A673 (cell line): ENCODE data around the gene UBA7.
"Not testable (repeated sequence)": the region's sequence is repeated elsewhere in the genome, so short reads cannot be mapped to it uniquely, and the experiment has no call there.

ENCODE experiments used
- EZH2 ChIP-seq: fragments of 200-600 bp; sonication (generic); IDR thresholded peaks from 2 replicates; pipeline ENCODE4 v1.6.1; 2017; ENCODE audit warnings: borderline replicate concordance, low read depth, mild to moderate bottlenecking, mixed read lengths, antibody characterized with exemption, low read length; ENCODE audit not compliant: poor library complexity, severe bottlenecking
- TF ChIP-seq, protein P1 (sequence below): fragments of 300-800, 200-600 bp; sonication (generic); conservative IDR thresholded peaks from 2 replicates; pipeline ENCODE4 v1.5.1; 2017; ENCODE audit warnings: low read depth, mild to moderate bottlenecking, antibody characterized with exemption, low read length, moderate library complexity, mixed read lengths

DNA sequence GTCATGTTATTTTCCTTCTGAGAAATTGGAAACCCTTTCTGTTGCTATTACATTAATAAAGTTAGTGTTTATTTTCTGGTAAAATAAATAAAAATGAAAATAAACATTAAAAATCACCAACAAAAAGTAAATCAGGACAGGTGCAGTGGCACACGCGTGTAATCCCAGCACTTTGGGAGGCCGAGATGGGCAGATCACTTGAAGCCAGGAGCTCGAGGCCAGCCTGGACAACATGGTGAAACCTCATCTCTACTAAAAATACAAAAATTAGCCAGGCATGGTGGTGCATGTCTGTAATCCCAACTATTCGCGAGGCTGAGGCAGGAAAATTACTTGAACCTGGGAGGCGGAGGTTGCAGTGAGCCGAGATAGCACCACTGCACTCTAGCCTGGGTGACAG, 37.7 kb downstream of the UBA7 start:
- TF ChIP-seq, protein P1, sequence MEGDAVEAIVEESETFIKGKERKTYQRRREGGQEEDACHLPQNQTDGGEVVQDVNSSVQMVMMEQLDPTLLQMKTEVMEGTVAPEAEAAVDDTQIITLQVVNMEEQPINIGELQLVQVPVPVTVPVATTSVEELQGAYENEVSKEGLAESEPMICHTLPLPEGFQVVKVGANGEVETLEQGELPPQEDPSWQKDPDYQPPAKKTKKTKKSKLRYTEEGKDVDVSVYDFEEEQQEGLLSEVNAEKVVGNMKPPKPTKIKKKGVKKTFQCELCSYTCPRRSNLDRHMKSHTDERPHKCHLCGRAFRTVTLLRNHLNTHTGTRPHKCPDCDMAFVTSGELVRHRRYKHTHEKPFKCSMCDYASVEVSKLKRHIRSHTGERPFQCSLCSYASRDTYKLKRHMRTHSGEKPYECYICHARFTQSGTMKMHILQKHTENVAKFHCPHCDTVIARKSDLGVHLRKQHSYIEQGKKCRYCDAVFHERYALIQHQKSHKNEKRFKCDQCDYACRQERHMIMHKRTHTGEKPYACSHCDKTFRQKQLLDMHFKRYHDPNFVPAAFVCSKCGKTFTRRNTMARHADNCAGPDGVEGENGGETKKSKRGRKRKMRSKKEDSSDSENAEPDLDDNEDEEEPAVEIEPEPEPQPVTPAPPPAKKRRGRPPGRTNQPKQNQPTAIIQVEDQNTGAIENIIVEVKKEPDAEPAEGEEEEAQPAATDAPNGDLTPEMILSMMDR, result not testable (repeated sequence)
- TF ChIP-seq EZH2, result not testable (repeated sequence)
